ENCODE results near the gene GMDS.

GMDS gene

DNA sequence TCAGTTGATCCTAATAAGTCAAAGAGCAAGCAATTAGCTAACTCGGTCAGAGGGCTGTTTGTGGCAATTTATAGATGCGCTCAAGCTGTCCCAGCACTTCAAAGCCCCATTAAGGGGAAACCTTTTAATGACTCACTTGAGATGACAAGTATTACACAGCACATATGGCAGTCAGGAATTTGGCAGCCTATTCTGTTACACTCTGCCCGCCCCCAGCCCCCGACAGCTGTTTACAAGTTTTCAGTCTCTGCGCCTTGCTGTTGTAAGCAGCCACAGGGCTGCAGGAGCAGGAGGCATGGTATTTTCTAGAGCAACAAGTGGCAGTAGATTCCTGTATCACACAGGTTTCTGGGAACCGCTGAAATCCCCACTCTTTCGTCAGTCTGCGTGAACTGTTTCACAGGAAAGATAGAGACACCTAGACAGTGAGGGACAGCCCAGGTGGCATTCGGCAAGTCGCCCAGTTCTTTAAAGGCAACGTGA, 372.7 kb downstream of the GMDS start:
- Histone ChIP-seq H3K27ac (ENCODE audit: low read depth, low read length) (peak overlapping the region; percentile 11), H3K36me3 (ENCODE audit: control insufficient read depth, insufficient read depth, low read length) (no peaks in the 10 kb centered on the region), H3K9ac (ENCODE audit: low read depth, low read length) (no peak overlapping the region), H3K4me1 (ENCODE audit: control insufficient read depth, insufficient read depth, low read length) (peaks cover 52% of the 10 kb centered on the region), H3K27me3 (ENCODE audit: control insufficient read depth, insufficient read depth, low read length) (no peaks in the 10 kb centered on the region), H3K9me3 (ENCODE audit: control insufficient read depth, insufficient read depth, low read length) (no peaks in the 10 kb centered on the region), H3K4me3 (ENCODE audit: low read depth, low read length) (no peak overlapping the region)

DNA sequence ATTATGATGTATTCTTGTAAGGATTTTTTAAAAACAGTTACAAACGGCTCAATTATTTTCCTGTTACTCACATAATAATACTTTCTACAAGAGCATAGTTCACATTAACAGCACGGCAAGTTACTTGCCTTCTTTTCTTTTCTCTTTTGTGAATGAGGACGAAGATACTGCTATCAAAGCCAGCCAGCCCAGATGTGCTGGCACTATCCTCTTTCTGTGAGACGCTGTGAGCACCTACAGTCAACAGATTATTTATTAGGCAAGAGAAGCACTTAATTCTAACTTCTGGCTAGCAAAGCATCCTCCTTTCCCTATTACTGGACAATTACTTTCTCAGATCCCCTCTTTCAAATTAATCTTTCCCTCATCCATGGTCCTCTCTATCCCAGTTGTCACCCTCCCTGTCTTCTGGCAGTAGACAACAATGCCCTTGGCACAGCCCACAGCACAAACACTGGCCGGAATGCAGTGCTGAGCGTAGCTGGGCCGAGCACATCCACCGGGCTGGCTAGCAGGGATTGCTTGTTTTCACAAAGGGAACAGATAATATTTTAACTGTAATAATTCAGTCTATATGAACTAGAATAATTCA, 373.6 kb downstream of the GMDS start:
- Histone ChIP-seq H3K27ac (ENCODE audit: low read depth, low read length) (peak overlapping the region; percentile 48), H3K36me3 (ENCODE audit: control insufficient read depth, insufficient read depth, low read length) (no peaks in the 10 kb centered on the region), H3K4me1 (ENCODE audit: control insufficient read depth, insufficient read depth, low read length) (peaks cover 52% of the 10 kb centered on the region), H3K4me3 (ENCODE audit: low read depth, low read length) (no peak overlapping the region), H3K9me3 (ENCODE audit: control insufficient read depth, insufficient read depth, low read length) (no peaks in the 10 kb centered on the region), H3K9ac (ENCODE audit: low read depth, low read length) (no peak overlapping the region), H3K27me3 (ENCODE audit: control insufficient read depth, insufficient read depth, low read length) (no peaks in the 10 kb centered on the region)

DNA sequence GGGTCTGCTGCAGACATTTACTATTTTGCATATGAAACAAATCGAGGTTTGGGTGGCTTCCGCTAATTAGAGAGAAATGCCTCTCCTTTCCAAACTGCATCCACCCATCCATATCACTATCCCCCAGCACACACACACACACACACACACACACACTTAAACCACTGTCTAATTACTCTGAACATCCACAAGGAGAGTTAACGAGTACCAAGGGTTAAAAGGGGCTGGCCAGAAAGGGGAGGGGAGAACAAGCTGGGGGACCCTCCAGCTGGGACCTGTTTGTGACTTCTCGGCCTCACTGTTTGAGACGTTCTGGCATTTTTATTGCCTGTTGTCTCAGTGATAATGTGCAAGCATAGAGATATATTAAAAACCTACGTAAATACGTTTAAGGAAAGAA, 374.5 kb downstream of the GMDS start:
- no peak overlapping the region for H3K27ac ChIP-seq (ENCODE audit: low read depth, low read length)
- H3K9ac ChIP-seq (ENCODE audit: low read depth, low read length): no peak overlapping the region
- H3K4me1 ChIP-seq (ENCODE audit: control insufficient read depth, insufficient read depth, low read length): peaks cover 60% of the 10 kb centered on the region
- no peaks in the 10 kb centered on the region for H3K27me3 ChIP-seq (ENCODE audit: control insufficient read depth, insufficient read depth, low read length)
- H3K36me3 ChIP-seq (ENCODE audit: control insufficient read depth, insufficient read depth, low read length): no peaks in the 10 kb centered on the region
- H3K9me3 ChIP-seq (ENCODE audit: control insufficient read depth, insufficient read depth, low read length): no peaks in the 10 kb centered on the region
- no peak overlapping the region for H3K4me3 ChIP-seq (ENCODE audit: low read depth, low read length)

DNA sequence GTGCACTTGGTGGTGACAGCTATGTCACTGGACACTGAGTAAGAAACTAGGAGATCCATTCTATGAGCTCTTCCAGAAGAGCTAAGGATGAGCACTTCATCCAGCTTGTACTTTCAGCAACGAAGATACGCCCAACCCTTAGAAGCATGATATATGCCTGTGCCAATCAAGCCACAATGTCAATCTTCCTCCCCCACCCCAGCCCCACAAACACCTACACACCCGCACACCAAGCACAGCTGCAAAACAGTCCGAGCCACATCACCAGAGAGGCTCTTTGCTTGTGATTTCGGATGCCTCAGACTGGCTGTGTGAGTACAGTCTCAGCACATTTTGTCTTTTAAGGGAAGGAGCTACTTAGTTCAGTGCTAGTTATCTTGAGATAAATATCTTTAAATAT, 375.2 kb downstream of the GMDS start:
- no peaks in the 10 kb centered on the region for H3K36me3 ChIP-seq (ENCODE audit: control insufficient read depth, insufficient read depth, low read length)
- no peaks in the 10 kb centered on the region for H3K27me3 ChIP-seq (ENCODE audit: control insufficient read depth, insufficient read depth, low read length)
- no peak overlapping the region for H3K27ac ChIP-seq (ENCODE audit: low read depth, low read length)
- peaks cover 67% of the 10 kb centered on the region for H3K4me1 ChIP-seq (ENCODE audit: control insufficient read depth, insufficient read depth, low read length)
- H3K9me3 ChIP-seq (ENCODE audit: control insufficient read depth, insufficient read depth, low read length): no peaks in the 10 kb centered on the region
- H3K9ac ChIP-seq (ENCODE audit: low read depth, low read length): no peak overlapping the region
- H3K4me3 ChIP-seq (ENCODE audit: low read depth, low read length): no peak overlapping the region

DNA sequence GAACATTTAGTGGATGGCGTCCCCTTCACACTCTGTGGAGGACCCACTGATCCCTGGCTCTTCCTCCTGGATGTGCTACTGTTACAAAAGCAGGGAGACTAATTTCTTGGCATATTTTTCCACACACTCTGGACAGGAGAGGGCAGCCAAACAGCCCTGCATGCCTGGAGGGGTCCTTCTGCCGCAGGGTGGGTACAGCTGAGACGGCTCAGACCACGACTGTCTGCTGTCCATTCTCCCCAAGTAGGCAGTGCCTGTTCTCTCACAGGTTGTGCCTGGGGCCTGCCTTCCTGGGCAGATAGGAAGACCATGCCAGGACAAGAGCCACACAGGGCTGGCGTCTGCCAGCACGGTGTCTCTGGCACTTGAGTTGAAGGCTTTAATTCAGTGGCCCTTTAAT, 375.6 kb downstream of the GMDS start:
- H3K9me3 ChIP-seq (ENCODE audit: control insufficient read depth, insufficient read depth, low read length): no peaks in the 10 kb centered on the region
- H3K9ac ChIP-seq (ENCODE audit: low read depth, low read length): no peak overlapping the region
- no peaks in the 10 kb centered on the region for H3K36me3 ChIP-seq (ENCODE audit: control insufficient read depth, insufficient read depth, low read length)
- H3K4me3 ChIP-seq (ENCODE audit: low read depth, low read length): no peak overlapping the region
- H3K27me3 ChIP-seq (ENCODE audit: control insufficient read depth, insufficient read depth, low read length): no peaks in the 10 kb centered on the region
- peaks cover 70% of the 10 kb centered on the region for H3K4me1 ChIP-seq (ENCODE audit: control insufficient read depth, insufficient read depth, low read length)
- no peak overlapping the region for H3K27ac ChIP-seq (ENCODE audit: low read depth, low read length)

DNA sequence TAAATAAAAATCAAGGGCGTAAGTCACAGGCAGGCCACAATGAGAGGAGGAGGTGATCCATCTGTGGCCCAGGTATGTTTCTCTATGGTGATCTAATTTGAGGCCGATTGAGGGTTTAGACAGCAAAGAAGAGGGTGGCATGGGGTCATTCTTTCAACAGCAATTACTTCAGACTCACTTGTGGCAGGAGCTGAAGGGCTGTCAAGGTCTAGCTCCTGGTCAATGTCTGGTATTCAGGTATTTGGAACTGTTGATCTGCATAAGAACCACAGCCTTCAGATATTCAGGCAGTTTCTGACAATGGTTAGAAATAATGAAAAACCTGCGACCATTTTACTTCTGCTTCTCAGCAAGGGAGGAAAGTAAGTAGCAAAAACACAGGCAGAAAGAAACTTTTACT, 376.1 kb downstream of the GMDS start:
- Histone ChIP-seq H3K27me3 (ENCODE audit: control insufficient read depth, insufficient read depth, low read length) (no peaks in the 10 kb centered on the region), H3K9ac (ENCODE audit: low read depth, low read length) (no peak overlapping the region), H3K9me3 (ENCODE audit: control insufficient read depth, insufficient read depth, low read length) (no peaks in the 10 kb centered on the region), H3K4me1 (ENCODE audit: control insufficient read depth, insufficient read depth, low read length) (peaks cover 75% of the 10 kb centered on the region), H3K27ac (ENCODE audit: low read depth, low read length) (no peak overlapping the region), H3K36me3 (ENCODE audit: control insufficient read depth, insufficient read depth, low read length) (no peaks in the 10 kb centered on the region), H3K4me3 (ENCODE audit: low read depth, low read length) (no peak overlapping the region; the same call in 1 of the 2 replicates)

DNA sequence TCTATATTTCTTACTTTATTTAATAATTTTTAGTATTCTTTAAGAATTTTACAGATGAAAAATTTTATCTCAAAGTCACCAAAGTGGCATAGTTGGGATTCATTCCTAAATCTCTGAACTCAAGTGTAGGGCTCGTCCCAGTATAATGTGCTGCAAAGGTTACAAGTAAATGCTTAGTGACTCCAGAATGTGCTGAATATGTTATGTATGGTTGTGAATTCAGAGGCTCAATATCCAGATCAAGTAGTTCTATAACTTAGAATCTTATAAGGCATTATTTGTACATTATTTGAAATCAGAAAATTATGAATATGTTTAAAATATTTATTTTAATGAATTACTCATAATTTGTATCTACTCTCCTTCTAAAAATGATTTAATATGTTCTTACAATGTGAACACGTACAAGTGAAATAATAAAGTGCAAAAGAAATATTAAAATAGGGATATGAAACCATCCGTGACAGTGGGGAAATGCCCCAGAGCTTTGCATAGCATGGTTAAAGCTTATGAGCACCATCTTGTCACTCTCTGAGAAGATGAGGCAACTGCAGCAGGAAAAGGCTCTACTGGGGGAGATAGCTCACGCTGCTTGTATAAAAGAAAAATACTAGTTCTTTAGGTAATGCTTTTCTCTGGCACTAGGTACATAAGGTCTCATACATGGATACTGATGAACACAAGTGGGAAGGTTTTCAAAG, 376.7 kb downstream of the GMDS start:
- no peaks in the 10 kb centered on the region for H3K9me3 ChIP-seq (ENCODE audit: control insufficient read depth, insufficient read depth, low read length)
- H3K27me3 ChIP-seq (ENCODE audit: control insufficient read depth, insufficient read depth, low read length): no peaks in the 10 kb centered on the region
- H3K4me3 ChIP-seq (ENCODE audit: low read depth, low read length): no peak overlapping the region; the same call in 1 of the 2 replicates
- no peaks in the 10 kb centered on the region for H3K36me3 ChIP-seq (ENCODE audit: control insufficient read depth, insufficient read depth, low read length)
- H3K4me1 ChIP-seq (ENCODE audit: control insufficient read depth, insufficient read depth, low read length): peaks cover 72% of the 10 kb centered on the region
- no peak overlapping the region for H3K9ac ChIP-seq (ENCODE audit: low read depth, low read length)
- no peak overlapping the region for H3K27ac ChIP-seq (ENCODE audit: low read depth, low read length)

DNA sequence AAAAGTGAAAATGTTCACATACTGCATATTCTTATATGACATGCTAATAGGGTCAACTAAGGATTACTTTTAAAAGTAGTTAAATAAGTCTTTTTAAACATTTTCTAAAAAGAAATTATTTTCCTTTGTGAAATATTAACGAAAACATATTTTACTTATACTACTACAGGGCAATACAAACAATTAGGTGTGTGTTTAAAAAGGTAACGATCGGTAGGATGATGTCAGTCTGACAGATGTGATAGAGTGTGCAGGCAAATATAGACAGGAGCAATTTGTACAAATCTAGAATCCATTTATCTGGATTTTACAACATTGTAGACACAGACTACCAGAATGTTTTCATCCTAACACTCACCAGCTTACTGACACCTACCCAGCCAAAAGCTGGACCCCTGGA, 378.2 kb downstream of the GMDS start:
- Histone ChIP-seq H3K27ac (ENCODE audit: low read depth, low read length) (no peak overlapping the region), H3K36me3 (ENCODE audit: control insufficient read depth, insufficient read depth, low read length) (no peaks in the 10 kb centered on the region), H3K9ac (ENCODE audit: low read depth, low read length) (no peak overlapping the region), H3K27me3 (ENCODE audit: control insufficient read depth, insufficient read depth, low read length) (no peaks in the 10 kb centered on the region), H3K9me3 (ENCODE audit: control insufficient read depth, insufficient read depth, low read length) (no peaks in the 10 kb centered on the region), H3K4me1 (ENCODE audit: control insufficient read depth, insufficient read depth, low read length) (peaks cover 57% of the 10 kb centered on the region), H3K4me3 (ENCODE audit: low read depth, low read length) (no peak overlapping the region)

DNA sequence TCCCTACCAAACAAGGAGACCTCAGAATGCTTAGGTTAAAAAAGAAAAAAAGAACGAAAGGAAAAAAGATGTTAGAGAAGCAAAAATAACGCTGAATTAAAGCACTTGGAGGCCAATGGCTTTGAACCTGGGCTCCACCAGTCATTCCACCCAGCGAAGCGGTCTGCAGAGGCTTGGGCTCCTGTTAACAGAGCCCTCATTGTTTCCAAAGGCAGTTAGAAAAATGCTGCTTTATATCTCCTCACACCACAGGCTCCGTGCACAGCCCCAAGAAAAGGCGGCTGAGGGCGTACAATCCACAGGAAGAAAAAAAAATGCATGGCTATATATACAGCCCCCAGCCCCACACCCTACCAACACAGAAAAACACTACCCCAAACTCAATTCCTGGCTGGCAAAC, 379.8 kb downstream of the GMDS start:
- Histone ChIP-seq H3K9ac (ENCODE audit: low read depth, low read length) (no peak overlapping the region), H3K27me3 (ENCODE audit: control insufficient read depth, insufficient read depth, low read length) (no peaks in the 10 kb centered on the region), H3K4me3 (ENCODE audit: low read depth, low read length) (no peak overlapping the region), H3K9me3 (ENCODE audit: control insufficient read depth, insufficient read depth, low read length) (no peaks in the 10 kb centered on the region), H3K4me1 (ENCODE audit: control insufficient read depth, insufficient read depth, low read length) (peaks cover 42% of the 10 kb centered on the region), H3K36me3 (ENCODE audit: control insufficient read depth, insufficient read depth, low read length) (no peaks in the 10 kb centered on the region), H3K27ac (ENCODE audit: low read depth, low read length) (no peak overlapping the region)

DNA sequence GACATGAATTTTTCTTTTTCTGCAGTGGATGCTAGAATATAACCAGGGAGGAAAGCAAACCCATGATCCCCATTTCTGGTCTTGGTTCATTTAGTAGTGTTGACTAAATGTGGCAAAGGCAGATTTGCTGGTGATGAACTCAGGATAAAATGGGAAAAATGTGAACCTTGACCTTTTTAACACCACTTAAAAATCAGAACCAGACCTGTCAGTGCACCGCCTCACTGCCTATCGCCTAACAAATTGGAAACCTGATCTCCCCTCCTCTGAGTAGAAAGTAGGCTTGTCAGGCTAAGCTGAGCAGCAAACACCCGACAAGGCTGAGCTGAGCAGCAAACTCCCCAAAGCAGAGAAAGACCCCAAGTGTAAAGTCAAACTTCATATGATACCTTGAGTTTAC, 380.9 kb downstream of the GMDS start:
- Histone ChIP-seq H3K4me1 (ENCODE audit: control insufficient read depth, insufficient read depth, low read length) (peaks cover 31% of the 10 kb centered on the region), H3K4me3 (ENCODE audit: low read depth, low read length) (no peak overlapping the region), H3K9ac (ENCODE audit: low read depth, low read length) (no peak overlapping the region), H3K36me3 (ENCODE audit: control insufficient read depth, insufficient read depth, low read length) (no peaks in the 10 kb centered on the region), H3K9me3 (ENCODE audit: control insufficient read depth, insufficient read depth, low read length) (no peaks in the 10 kb centered on the region), H3K27ac (ENCODE audit: low read depth, low read length) (no peak overlapping the region), H3K27me3 (ENCODE audit: control insufficient read depth, insufficient read depth, low read length) (no peaks in the 10 kb centered on the region)

DNA sequence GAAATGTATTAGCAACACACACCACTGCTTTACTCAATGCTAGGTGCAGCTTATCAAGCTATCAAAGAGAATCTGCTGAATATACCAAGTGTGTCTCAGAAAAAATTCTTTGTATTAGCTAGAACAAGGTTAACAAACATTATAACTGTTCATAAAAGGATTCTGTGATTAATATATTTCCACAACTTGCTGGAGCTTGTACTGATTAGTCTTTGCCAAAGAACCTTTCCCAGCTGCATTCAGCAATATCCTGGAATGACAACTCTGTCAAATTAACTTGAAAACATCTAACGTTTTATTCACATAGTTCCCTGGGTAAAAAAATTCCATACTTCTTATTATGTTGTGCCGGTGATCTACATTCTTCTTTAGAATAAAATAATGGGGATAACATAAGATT, 383.0 kb downstream of the GMDS start:
- Histone ChIP-seq H3K27me3 (ENCODE audit: control insufficient read depth, insufficient read depth, low read length) (no peaks in the 10 kb centered on the region), H3K36me3 (ENCODE audit: control insufficient read depth, insufficient read depth, low read length) (no peaks in the 10 kb centered on the region), H3K4me1 (ENCODE audit: control insufficient read depth, insufficient read depth, low read length) (peaks cover 35% of the 10 kb centered on the region), H3K9ac (ENCODE audit: low read depth, low read length) (no peak overlapping the region), H3K9me3 (ENCODE audit: control insufficient read depth, insufficient read depth, low read length) (no peaks in the 10 kb centered on the region), H3K27ac (ENCODE audit: low read depth, low read length) (no peak overlapping the region), H3K4me3 (ENCODE audit: low read depth, low read length) (no peak overlapping the region)

Data from HUES48 (cell line).